ENCODE results near the gene FRS2.
"Not testable (repeated sequence)": the region's sequence is repeated elsewhere in the genome, so short reads cannot be mapped to it uniquely, and the experiment has no call there.

The FRS2 gene

GRCh38 chr12:69470189-69471075 lies at the start of gene FRS2:
TSS of gene FRS2 (plus strand) at chr12:69470388. CDS start at chr12:69569031, 98,643 bp downstream.
- peak; percentile 76 for DNase-seq

GRCh38 chr12:69421548-69421947 lies 48.6 kb upstream of the FRS2 start:
- no peak for DNase-seq

GRCh38 chr12:69423037-69423905 lies 46.9 kb upstream of the FRS2 start:
- DNase-seq = no peak

- no peak for DNase-seq
Observed at GRCh38 chr12:69425417-69425816, 44.8 kb upstream of the FRS2 start.

- no peak for DNase-seq
Observed at GRCh38 chr12:69428351-69429073, 41.7 kb upstream of the FRS2 start.

- DNase-seq = no peak
Observed at GRCh38 chr12:69430942-69431590, 39.1 kb upstream of the FRS2 start.

- DNase-seq = no peak
Observed at GRCh38 chr12:69431591-69432222, 38.5 kb upstream of the FRS2 start.

GRCh38 chr12:69433653-69434052 lies 36.5 kb upstream of the FRS2 start:
- no peak for DNase-seq

- no peak for DNase-seq
Observed at GRCh38 chr12:69435644-69436043, 34.5 kb upstream of the FRS2 start.

- no peak for DNase-seq
Observed at GRCh38 chr12:69437073-69437472, 33.1 kb upstream of the FRS2 start.

- DNase-seq = no peak
Observed at GRCh38 chr12:69438539-69438938, 31.6 kb upstream of the FRS2 start.

- DNase-seq = no peak
Observed at GRCh38 chr12:69440016-69440415, 30.2 kb upstream of the FRS2 start.

GRCh38 chr12:69440886-69441285 lies 29.3 kb upstream of the FRS2 start:
- no peak for DNase-seq

- DNase-seq = no peak
Observed at GRCh38 chr12:69442894-69443293, 27.3 kb upstream of the FRS2 start.

- no peak for DNase-seq
Observed at GRCh38 chr12:69443916-69444315, 26.3 kb upstream of the FRS2 start.

GRCh38 chr12:69447892-69448291 lies 22.3 kb upstream of the FRS2 start:
- DNase-seq = no peak

GRCh38 chr12:69452598-69453132 lies 17.5 kb upstream of the FRS2 start:
- not testable (repeated sequence) for DNase-seq

GRCh38 chr12:69456239-69456638 lies 13.9 kb upstream of the FRS2 start:
- no peak for DNase-seq

GRCh38 chr12:69457433-69457832 lies 12.8 kb upstream of the FRS2 start:
- no peak for DNase-seq

GRCh38 chr12:69459477-69459876 lies 10.7 kb upstream of the FRS2 start:
- DNase-seq = no peak

GRCh38 chr12:69464428-69464827 lies 5.8 kb upstream of the FRS2 start:
- no peak for DNase-seq

- DNase-seq = no peak
Observed at GRCh38 chr12:69466867-69467266, 3.3 kb upstream of the FRS2 start.
